ENCODE results near the gene PEPD.

PEPD gene

DNA sequence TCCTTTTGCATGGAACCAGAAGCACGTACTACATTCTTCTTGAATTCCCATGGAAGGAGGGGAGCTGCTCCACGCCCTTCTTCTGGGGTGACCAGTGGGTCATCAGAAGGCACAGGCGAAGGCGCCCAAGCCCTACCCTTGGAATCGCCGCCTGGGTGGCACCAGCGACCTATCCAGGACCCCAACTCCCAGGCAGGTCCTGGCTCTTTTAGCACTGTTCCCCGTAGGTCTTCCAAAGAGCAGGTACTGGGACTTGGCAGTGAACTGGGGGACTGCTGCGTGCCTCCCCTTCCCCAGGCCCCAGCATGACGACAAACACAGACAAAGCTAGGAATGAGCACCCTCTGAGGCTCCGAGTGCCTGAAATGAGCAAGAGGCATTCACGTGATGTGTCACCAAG is 103.1 kb downstream of the PEPD start:
- no peak for DNase-seq

DNA sequence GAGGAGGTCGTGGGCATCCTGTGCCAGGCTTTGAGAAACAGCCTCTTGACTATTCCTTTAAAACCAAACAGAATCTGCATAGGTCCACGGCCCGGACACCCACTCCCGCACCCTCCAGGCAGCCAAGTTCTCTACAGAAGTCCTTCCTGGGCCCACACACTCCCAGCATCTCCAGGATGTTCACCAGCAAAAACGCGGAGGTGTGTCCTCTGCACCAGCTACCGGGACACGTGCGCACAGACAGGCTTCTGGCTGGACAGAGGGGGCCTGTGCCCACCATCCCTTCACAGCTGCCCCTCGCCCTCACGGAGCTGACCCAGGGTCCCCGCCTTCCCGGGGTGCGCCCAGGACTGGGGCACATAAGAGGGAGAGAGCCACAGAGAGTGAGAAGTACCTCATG is 103.8 kb downstream of the PEPD start:
- DNase-seq, result no peak

DNA sequence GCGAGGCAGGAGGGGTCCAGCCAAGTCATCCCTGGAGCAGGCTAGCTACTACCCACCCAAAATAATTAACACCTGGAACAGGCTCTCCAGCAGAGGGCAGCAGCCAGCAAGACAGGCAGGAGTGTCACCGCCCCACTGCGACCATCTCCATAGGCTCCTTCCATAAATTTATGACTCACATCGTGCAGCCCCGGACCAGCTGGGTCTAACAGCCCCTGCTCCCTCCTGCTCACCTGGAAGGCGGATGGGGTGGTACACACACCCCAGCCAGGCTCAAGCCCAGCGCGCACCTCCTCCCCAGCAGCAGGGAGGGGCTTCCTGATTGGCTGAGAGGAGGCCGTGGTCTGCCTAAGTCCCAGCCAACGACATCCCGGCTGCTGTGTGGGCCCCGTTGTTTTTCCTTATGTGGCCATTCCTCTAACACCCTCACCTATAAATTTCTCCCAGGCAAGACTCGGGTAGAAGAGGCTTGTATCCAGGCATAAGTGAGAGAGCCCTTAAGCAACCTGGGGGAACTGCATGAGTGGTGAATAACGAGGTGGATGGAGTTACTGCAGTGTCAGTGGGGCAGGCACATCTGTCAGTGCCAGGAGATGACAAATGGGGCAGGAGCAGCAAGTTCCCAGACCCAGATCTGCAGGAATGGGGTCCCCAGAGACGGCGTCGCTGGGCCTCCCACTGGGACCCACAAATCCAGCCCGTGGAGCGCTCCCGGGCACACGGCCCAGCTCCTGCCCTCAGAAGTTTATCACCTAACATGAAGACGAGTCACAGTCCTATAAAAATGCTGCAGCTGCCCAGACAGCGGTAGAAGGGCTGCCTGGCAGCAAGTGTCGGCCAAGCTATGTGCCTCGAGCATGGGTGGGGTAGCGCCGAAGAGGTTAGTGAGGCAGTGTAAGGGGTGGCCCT is 105.0 kb downstream of the PEPD start:
- DNase-seq, result peak; percentile 24

DNA sequence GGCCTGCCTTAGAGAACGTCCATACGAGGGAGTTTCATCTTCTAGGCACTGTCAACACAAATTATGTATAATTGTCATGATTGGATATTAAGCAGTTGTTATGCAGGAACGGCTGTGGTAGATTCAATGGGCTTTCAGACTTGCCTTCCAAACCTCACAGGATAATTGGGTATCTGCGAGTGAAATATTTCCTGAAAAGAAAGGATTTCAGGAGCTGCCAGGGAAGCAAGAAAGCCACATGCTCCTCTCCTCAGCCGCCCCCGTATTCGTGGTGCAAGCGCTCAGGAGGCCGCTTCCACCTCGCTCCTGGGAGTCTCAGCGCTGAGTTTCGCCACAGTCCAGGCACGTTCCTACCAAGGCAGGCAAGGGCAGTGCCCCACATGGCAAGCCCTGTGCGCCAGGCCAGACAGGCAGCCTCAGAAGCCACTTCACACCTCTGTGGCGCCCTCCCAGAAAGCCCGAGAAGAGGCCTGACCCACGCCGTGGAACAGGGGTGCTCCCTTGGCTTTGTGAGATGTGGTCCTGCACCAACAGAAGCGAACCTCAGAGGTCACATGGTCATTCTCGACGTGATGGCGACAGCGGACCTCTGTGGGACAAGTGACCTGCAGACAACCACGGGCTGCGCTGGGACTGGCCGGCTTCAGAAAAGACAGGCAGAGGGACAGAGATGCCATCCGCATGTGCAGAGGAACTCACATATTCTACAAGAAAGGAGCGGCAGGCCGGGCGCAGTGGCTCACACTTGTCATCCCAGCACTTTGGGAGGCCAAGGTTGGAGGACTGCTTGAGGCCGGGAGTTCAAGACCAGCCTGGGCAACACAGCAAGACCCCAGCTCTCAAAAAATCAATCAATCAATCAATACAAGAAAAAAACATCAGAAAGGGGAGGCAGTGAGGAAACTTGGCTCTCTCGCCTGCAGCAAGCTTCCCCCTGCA is 106.7 kb downstream of the PEPD start:
- DNase-seq, result no peak

DNA sequence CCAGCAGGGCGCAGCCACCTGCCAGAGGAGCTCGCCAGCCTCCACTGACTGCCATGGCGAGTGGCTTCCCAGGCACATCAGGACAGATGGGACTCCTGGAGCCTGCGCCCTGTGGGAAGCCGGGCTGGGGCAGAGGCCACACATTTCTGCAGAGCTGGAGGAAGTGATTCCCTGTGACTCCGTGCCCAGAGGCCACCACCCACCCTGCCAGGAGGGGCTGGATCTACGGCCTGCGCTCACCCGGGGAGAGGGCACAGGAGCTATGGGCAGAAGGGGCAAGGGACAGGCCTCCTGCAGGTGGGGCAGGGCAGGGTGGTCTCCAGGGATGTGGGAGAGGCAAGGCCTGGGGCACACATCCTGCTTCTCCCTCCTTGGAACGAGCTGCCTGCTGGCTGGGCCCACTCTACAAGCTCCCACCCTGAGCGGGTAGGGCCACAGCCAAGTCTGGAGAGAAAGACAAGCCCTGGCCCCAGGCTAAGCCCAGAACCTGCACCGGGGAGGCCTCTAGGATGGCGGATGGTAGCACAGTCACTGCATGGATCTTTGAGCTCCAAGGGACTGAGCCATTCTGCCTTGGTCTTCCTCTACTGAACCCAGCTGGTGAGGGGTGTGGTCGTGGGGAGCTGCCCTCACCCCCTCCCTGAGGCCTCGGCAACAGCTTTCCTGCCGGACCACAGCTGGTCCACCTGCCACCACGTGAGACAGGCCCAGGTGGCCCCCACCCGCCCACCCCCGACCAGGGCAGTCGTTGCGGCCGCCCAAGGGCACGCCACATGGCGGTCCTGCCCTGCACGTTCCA is 107.5 kb downstream of the PEPD start:
- DNase-seq, result no peak

DNA sequence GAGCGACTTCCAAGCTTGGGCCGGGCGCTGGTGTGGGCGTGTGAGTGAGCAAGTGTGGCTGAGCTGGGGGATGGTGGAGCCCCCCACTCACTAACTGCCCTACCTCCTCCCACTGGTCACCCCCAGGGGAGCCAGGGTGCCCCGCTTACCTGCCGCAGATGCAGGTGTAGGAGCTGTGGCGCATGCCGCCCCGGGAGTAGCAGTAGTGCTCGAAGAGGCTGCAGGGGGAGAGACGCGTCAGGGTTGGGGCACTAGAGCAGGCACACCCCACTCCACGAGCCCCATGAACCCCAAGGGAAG is 108.2 kb downstream of the PEPD start:
- no peak for DNase-seq

DNA sequence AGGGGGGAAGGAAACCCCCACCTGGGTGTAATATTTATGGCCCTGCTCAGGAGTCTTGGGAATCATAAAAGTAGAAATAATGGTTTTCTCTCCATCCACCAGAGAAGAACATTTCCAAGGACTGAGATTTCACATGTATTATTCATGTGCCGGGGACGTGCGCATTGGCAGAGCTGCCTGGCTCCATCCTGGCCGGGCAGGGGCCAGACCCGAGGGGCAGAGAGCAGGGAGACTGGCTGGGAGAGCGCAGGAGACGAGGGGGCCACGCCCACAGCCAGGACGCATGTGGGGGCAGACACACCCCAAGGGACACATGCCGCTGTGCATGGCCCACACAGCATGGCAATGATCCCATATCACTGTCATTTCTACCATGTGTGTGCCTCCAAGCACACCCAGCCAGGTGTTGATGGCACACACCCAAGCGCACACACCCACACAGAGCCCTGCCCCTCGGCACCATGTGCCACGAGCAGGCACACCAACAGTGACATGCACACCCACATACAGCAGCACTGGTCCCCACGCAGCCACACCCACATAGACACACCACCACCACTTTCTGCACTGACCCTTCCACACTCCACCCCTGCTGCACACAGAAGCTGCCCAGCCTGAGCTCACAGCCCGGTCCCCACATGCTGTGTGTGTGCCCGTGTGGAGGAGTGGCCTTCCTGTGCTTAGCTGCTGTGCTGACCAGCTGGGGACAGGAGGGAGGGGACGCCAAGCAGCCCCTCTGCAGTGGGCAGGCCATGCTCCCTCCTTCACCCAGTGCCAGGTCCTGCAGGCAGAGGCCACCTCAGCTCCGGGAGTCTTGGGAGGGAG is 108.8 kb downstream of the PEPD start:
- DNase-seq, result no peak

DNA sequence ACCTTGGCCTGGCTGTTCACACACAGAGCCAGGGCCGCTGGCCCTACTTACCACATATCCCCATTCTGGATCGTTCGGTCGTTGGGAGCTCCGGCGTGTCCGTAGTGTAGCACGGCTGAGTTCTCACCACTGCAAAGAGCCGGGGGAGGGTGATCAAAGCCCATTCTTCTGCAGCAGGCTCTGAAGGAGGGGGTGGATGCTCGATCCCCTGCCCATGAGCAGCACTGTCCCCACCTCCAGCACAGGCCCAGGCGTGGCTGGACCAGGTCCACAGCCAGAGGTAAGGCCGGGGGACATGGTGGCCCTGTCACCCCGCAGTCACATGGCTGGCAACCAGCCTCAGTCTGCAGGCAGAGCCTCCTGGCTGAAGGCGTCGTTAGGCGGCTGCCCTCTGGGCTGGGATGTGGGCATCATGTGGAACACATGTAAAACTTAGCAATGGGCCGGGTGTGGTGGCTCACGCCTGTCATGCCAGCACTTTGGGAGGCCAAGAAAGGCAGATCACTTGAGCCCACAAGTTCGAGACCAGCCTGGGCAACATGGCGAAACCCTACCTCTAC is 109.9 kb downstream of the PEPD start:
- no peak for DNase-seq

DNA sequence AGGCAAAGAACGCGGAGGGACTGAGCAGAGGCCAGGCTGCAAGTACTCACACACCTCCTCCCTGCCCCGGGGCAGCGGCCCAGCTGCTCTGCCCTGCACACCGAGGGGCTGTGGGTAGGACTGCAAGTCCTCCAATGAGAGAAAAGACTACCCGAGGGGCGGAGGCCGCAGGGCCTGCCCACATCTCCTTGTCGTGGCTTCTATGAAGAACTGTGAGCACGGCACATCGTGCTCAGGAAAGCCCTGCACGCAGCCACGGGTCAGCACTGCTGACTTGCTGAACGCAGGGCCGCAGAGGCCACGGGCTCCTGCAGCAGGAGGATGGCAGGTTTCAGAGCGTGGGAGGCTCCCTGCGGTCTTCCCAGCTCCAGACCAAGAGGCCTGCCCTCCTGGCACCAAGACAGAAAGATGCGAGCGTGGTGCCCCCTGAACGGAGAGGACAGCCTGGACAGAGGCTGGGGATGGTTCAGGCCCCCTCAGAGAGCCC is 110.6 kb downstream of the PEPD start:
- no peak for DNase-seq

DNA sequence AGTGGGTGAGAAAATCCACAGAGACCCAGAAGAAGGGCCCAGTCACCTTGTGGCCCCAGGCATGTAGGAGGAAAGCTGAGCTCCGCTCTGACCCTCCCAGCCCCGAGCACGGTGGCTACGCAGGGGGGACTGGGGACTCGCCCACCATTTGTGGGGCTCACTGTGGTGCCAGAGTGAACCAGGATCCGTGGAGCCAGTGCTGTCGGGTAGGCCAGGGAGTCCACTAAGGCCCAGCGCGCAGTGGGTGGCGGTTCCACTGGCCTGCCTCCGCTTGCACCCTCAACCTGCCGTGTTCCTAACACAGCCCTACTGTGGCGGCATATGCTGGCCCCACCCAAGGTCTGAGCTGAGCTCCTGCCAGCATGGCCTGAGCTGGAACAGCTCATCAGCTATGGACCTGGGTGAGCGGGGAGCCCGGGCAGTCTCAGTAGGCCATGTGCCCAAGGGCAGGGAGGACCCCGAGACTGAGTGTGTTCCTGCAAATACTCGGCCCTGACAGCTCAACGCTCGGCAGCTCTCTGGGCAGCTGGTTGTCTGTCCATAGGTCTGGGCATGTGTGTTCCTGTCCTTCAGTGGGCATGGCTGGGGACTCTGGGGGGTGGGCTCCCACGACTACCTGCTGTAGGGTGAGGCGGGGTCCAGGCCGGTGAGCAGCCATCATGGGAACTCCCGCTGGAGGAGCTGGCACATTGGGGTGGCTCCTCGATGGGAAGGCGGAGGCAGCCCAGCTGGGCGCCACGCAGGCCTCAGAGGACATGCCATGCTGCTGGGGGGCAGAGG is 111.5 kb downstream of the PEPD start:
- DNase-seq, result no peak

DNA sequence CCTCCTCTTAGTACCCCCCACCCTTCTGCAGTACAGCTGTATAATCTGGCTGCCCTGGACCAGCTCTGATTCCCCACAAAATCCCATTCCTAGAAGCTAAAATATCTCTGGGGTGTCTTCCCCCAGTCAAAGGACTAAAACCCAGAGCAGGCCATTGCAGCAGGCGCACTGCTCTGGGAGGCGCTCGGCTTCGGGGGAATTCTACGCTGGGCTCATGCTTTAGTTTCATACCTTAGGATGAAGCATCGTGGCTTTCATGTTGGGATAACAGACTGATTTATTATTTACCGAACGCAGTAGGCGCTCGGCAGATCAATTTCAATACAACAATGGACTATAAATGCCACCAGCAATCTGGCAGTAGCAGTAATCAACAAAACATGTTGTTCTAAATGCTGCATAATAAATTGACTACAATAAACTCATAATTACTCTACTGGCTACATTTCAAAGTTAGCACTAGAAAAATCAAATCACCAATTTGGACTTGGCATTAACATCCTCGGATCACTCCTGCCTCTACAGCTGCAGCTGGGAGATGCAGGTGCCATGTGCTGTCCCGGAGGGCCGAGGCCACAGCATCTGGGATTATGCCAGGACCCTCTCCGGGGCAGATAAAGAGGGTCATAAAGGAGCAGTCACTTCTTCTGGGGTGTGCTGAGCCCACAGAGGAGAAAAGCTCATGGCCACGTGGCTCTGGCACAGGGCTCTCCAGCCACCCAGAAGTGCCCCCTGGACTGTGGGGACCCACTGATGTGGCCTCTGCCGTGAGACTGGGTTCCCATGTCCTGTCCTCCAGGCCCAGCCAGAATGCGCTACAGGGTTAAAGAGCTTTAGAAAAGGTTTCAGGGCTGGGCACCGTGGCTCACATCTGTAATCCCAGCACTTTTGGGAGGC is 112.8 kb downstream of the PEPD start:
- DNase-seq, result no peak

DNA sequence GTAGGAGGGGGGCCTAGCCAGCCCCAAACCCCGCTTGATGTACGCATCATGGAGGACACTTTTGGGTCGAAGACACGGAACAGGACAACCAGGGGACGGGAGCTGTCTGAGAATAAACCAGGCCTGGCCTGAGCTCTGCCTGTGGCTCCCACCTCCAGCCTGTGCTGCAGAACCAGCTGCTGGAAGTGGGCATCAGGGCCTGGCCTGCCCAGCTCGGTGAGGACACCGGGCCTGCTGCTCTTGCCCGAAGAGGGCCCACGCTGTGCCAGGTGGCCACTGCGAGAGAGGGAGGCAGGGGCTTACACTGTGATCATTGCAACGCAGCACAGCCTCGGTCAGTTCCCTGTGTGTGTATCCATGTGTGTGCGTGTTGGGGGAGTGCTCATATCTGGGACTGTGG is 113.5 kb downstream of the PEPD start:
- no peak for DNase-seq

DNA sequence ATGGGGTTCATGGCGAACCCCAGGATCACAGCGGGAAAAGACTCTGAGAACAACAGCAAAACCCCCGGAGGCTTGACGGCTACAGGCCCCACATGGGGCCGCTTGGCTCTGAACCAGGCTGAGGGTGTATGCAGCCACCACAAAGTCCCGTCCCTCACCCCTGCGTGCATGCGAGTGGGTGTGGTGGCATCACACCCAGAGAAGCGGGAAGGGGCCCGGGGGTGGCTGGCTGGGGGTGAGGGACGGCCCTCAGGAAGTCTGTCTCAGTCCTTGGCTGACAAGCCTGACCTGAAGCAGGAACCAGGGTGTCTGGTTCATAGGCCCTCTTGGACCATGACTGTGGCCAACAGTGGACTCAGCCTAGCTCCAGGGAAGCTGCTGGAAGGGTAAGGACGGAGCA is 113.9 kb downstream of the PEPD start:
- DNase-seq, result no peak

DNA sequence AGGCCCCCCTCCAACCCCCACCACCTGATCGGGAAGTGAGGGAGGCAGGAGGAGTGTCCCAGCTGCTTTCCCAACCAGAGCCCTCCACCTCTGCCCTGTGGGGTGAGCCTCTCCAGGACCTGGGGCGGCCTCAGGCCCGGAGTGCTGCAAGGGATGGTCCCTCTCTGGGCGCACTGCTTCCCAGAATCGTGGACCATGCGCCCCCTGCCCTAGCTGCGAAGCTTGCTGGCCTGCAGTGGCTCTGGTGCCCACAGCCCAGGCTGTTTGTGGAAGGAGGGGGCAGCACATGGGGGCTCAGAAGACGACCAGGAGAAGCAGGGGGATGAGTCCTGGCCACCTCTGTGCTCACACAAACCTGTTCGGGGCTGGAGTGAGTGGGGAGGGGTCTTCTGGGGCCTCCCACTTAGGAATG is 114.4 kb downstream of the PEPD start:
- no peak for DNase-seq

DNA sequence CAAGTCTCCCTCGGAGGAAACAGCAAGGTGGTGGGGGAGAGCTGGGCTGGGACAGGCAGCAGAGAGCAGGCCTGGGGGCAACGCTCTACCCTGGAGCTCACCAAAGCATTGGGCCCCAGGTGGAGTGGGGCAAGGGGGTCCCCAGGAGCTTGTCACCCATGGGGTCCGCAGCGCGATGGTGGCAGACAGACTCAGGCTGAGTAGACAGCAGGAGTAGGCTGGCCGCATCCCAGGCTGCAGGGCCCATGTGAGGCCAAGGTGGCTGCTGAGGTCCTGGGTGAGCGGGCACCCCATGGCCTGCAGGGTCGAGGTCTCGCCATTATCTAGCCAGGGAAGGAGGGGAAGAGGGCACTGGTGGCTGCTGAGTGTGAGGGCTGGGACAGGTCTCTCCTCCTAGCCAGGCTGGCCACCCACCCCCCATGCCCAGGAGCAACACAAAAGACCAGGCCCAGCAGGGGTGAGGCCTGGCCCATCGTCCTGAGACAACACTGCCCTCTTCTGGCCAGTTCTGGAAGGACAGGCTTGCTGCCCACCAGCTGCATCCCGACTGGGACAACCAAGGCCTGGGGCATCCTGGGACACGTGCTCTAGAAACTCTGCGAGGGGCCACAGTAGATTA is 115.0 kb downstream of the PEPD start:
- DNase-seq, result no peak

DNA sequence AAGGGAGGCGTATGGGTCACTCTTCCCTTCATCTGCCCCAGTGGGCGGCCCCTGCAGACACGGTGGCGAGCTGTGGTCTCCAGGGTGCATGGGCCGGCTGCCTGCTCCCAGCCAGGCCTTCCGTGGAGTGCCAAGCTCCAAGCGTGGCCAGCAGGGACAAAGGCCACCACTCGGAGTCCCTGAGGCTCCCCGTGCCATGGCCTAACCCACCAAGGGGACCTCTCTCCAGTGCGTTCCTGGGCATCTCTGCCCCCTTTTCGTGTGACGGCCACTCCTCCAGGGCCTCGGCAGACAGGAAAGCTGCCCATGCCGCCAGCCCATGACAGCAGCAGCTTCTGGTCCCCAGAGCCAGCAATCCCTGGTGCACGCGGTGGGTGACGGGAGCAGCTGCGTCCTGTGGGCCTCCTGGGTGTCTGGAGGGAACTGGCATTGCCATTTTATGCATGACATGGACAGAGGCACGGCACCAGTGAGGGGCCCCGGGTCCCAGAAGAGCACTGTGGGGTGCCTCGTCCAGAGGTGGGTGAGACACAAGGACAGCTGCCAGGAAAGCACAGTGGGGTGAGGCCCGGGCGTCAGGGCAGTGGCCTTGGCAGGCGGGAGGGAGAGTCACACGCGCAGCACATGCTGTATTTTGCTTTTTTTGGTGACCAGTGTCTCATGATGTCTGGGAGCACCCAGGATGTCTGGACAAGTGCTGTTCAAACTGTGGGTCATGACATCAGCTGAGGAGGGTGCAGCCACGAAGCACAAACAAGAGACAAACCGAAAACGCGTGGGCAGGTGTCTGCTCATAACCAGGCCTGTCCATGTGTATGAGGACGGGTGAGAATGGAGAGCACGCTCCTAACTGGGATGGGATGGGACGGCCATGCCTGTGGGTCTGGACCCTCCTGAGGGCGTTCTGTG is 115.8 kb downstream of the PEPD start:
- no peak for DNase-seq

DNA sequence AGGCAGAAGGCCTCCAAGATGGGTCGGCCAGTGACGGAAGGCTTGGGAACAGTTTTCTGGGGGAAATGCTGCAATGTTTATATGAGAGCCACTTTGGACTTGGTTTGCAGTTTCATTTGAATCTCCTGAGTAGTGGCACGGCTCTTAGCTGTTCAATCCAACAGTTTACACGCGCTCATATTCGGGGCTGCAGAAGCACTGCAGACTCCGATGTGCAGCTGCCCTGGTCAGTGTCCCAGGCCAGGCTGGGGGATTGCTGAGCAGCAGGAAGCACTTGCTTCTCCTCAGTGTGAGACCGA is 116.4 kb downstream of the PEPD start:
- no peak for DNase-seq

DNA sequence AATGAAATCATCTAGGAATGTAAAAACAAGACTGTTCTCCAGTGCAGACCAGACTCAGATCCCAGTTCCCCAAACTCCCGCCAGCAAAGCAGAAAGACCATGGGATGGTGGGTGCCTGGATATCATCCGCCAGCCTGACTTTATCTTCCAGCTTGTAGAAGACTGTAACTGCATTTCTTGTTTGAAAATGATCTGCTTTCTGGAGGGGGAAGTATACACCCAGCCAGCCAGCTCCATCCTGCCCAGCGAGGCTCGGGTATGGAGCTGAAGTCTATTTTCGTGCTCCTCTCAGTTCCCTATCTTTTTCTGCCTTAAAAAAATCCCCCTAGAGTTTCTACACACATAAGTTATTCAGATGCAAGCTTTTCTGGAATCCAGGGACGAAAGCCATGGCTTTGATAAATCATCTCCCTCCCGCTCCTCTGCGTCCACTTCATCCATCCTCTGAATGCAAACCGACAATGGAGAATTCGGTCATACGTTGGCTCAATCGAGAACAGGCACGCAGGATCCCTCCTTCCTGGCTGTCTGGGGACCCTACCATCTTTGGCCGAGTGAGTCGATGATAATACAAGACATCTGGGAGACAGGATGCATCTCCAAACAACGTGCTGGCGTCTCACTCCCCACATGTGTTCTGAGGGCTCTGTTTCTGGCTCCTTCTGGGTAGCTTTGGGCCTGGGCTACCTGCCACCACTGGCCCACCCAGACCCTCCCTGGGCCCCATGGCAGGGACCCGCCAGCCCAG is 116.9 kb downstream of the PEPD start:
- DNase-seq, result no peak
